Liver (tissue), 9 donors: ENCODE data around the gene CRYBG2. TPM values are rescaled to one million over a fixed set of nuclear protein-coding genes. Genes with fewer than 3 reads are reported as not detected.

ENCODE experiments used
- DNase-seq: peaks from one replicate; pipeline ENCODE4 v3.0.0-alpha.2; 2017; ENCODE audit warnings: low spot score
- H3K27ac ChIP-seq, 2 donors: one replicate each; pipeline ENCODE4 v1.7.0; 2013; ENCODE audit warnings: inconsistent platforms in 2 of 2, low read length in 2 of 2, control low read depth in 1 of 2, low read depth in 1 of 2, mild to moderate bottlenecking in 1 of 2
- H3K27me3 ChIP-seq, 4 donors: one replicate each; pipeline versions ENCODE4 v1.6.1 to v1.7.0; 2013; ENCODE audit warnings: low read length in 3 of 4, inconsistent platforms in 1 of 4, mild to moderate bottlenecking in 1 of 4, moderate library complexity in 1 of 4; ENCODE audit not compliant: control insufficient read depth in 4 of 4, insufficient read depth in 4 of 4
- H3K36me3 ChIP-seq, 4 donors: one replicate each; pipeline versions ENCODE4 v1.6.1 to v1.7.0; 2013; ENCODE audit warnings: low read length in 3 of 4, mild to moderate bottlenecking in 3 of 4, low read depth in 1 of 4, moderate library complexity in 1 of 4; ENCODE audit not compliant: control insufficient read depth in 4 of 4, insufficient read depth in 3 of 4
- H3K4me1 ChIP-seq, 4 donors: one replicate each; pipeline versions ENCODE4 v1.6.1 to v1.7.0; 2013; ENCODE audit warnings: low read length in 3 of 4, mild to moderate bottlenecking in 3 of 4, moderate library complexity in 1 of 4; ENCODE audit not compliant: control insufficient read depth in 4 of 4, insufficient read depth in 4 of 4
- H3K4me3 ChIP-seq, 3 donors: one replicate each; pipeline versions ENCODE4 v1.6.1 to v1.7.0; 2013; ENCODE audit warnings: low read length in 3 of 3, control low read depth in 1 of 3, low read depth in 1 of 3, mild to moderate bottlenecking in 1 of 3
- H3K9ac ChIP-seq, 2 donors: one replicate each; pipeline ENCODE4 v1.7.0; 2013; ENCODE audit warnings: low read length in 2 of 2, mild to moderate bottlenecking in 2 of 2, moderate library complexity in 2 of 2, control low read depth in 1 of 2, low read depth in 1 of 2
- H3K9me3 ChIP-seq, 4 donors: one replicate each; pipeline versions ENCODE4 v1.6.1 to v1.7.0; 2013; ENCODE audit warnings: low read length in 3 of 4; ENCODE audit not compliant: control insufficient read depth in 4 of 4
- ATF3 ChIP-seq: IDR thresholded peaks from 2 replicates; pipeline ENCODE4 v1.6.1; 2016; ENCODE audit warnings: antibody characterized with exemption
- CTCF ChIP-seq: fragments of 150-350 bp; IDR thresholded peaks from 2 replicates; pipeline ENCODE4 v1.5.1; 2017; ENCODE audit warnings: improper control_type of control experiment, low read depth, low read length; ENCODE audit not compliant: missing input control
- EGR1 ChIP-seq, 2 donors: IDR thresholded peaks; 2 replicates each; pipeline ENCODE4 v1.6.1; 2016 to 2018; ENCODE audit warnings: antibody characterized with exemption in 2 of 2, low read depth in 2 of 2
- FOXA1 ChIP-seq: IDR thresholded peaks from 2 replicates; pipeline ENCODE4 v1.6.1; 2016; ENCODE audit warnings: antibody characterized with exemption
- FOXA2 ChIP-seq: IDR thresholded peaks from 2 replicates; pipeline ENCODE4 v1.6.1; 2016; ENCODE audit warnings: antibody characterized with exemption
- GABPA ChIP-seq, 2 donors: IDR thresholded peaks in 1 of 2; conservative IDR thresholded peaks in 1 of 2; 2 replicates each; pipeline ENCODE4 v1.6.1; 2016; ENCODE audit warnings: antibody characterized with exemption in 2 of 2, mild to moderate bottlenecking in 1 of 2, moderate library complexity in 1 of 2
- HNF4A ChIP-seq, 2 donors: conservative IDR thresholded peaks; 2 replicates each; pipeline ENCODE4 v1.6.1; 2016; ENCODE audit warnings: antibody characterized with exemption in 2 of 2, mild to moderate bottlenecking in 2 of 2
- JUND ChIP-seq, 2 donors: IDR thresholded peaks; 2 replicates each; pipeline ENCODE4 v1.6.1; 2016; ENCODE audit warnings: antibody characterized with exemption in 2 of 2
- MAX ChIP-seq: IDR thresholded peaks from 2 replicates; pipeline ENCODE4 v1.6.1; 2016; ENCODE audit warnings: antibody characterized with exemption
- NR2F2 ChIP-seq: IDR thresholded peaks from 2 replicates; pipeline ENCODE4 v1.6.1; 2016; ENCODE audit warnings: antibody characterized with exemption
- RAD21 ChIP-seq, 2 donors: IDR thresholded peaks; 2 replicates each; pipeline ENCODE4 v1.6.1; 2016; ENCODE audit warnings: antibody characterized with exemption in 2 of 2, mild to moderate bottlenecking in 2 of 2
- REST ChIP-seq: IDR thresholded peaks from 2 replicates; pipeline ENCODE4 v1.6.1; 2016; ENCODE audit warnings: antibody characterized with exemption, mild to moderate bottlenecking
- RXRA ChIP-seq, 2 donors: IDR thresholded peaks; 2 replicates each; pipeline ENCODE4 v1.6.1; 2017 to 2018; ENCODE audit warnings: antibody characterized with exemption in 2 of 2, mild to moderate bottlenecking in 1 of 2
- SP1 ChIP-seq: IDR thresholded peaks from 2 replicates; pipeline ENCODE4 v1.6.1; 2018; ENCODE audit warnings: antibody characterized with exemption, mild to moderate bottlenecking
- TAF1 ChIP-seq: conservative IDR thresholded peaks from 2 replicates; pipeline ENCODE4 v1.6.1; 2016; ENCODE audit warnings: antibody characterized with exemption, mild to moderate bottlenecking
- YY1 ChIP-seq: IDR thresholded peaks from 2 replicates; pipeline ENCODE4 v1.6.1; 2016; ENCODE audit warnings: antibody characterized with exemption, mild to moderate bottlenecking
- ZBTB33 ChIP-seq: IDR thresholded peaks from 2 replicates; pipeline ENCODE4 v1.6.1; 2016; ENCODE audit warnings: antibody characterized with exemption
- WGBS: extraction: QIAGEN DNeasy Blood & Tissue Kit; methylation state at CpG from one replicate; pipeline ENCODE4 v1.1.7; 2013; 5-methylcytosine and 5-hydroxymethylcytosine counted together
- polyA plus RNA-seq, 2 donors: library from polyadenylated mRNA; stranded (reverse) in 1 of 2; unstranded in 1 of 2; fragments of 200-250 nt in 1 of 2; fragments of >200 nt in 1 of 2; fragmentation: Nextera tagmentation in 1 of 2; extraction: Ambion mirVana in 1 of 2; gene quantifications; one replicate each; pipeline versions ENCODE4 v1.2.1 to v1.2.3, GENCODE V29; 2013 to 2015
- total RNA-seq, 2 donors: library from RNA; depleted of rRNA; stranded (reverse); fragments of >200 nt; gene quantifications; one replicate each; pipeline ENCODE4 v1.2.3, GENCODE V29; 2014
- donor health status: healthy.
- donor health status: healthy.
- donor health status: healthy.
- donor health status: healthy.
- donor health status: healthy.

The CRYBG2 gene
- total and polyA plus RNA-seq, 4 donors, result under 0.01 to 0.12 (median under 0.01) TPM; not detected in 1

- no peaks in the 10 kb centered on the region for H3K9me3 ChIP-seq
- H3K9ac ChIP-seq, result no peak overlapping the region
- H3K4me3 ChIP-seq, result no peak overlapping the region
- WGBS, result 84% methylated on average over 4 of the region's 4 CpGs
- no peaks in the 10 kb centered on the region for H3K27me3 ChIP-seq
- no peak for TF ChIP-seq TAF1
- TF ChIP-seq JUND (IDR thresholded peaks at IDR 0.05), result no peak
- TF ChIP-seq REST, result no peak
- TF ChIP-seq SP1, result no peak
- no peak for TF ChIP-seq YY1
- no peak for TF ChIP-seq RXRA (IDR thresholded peaks at IDR 0.05)
- no peak for TF ChIP-seq HNF4A (conservative IDR thresholded peaks at IDR 0.05)
- TF ChIP-seq ATF3, result no peak
- no peak for TF ChIP-seq NR2F2
- TF ChIP-seq FOXA2, result no peak
- TF ChIP-seq FOXA1, result no peak
- no peak for TF ChIP-seq MAX
- TF ChIP-seq ZBTB33, result no peak
- TF ChIP-seq GABPA (IDR thresholded peaks at IDR 0.05 in 1 of 2, conservative IDR thresholded peaks at IDR 0.05 in 1 of 2), result no peak
- no peak for TF ChIP-seq RAD21 (IDR thresholded peaks at IDR 0.05)
- no peak for TF ChIP-seq CTCF
- TF ChIP-seq EGR1 (IDR thresholded peaks at IDR 0.05; ENCODE audit: low read depth in 2 of 2), result no peak
- no peaks in the 10 kb centered on the region for H3K36me3 ChIP-seq
- H3K27ac ChIP-seq, result no peak overlapping the region
- DNase-seq, result no peak
- H3K4me1 ChIP-seq, result no peaks in the 10 kb centered on the region
Measured at GRCh38 chr1:26389604-26390247, 35.8 kb upstream of the CRYBG2 start.
